HepG2 (cell line): ENCODE results near the gene NUDT3. TPM values are rescaled to one million over a fixed set of nuclear protein-coding genes. Genes with fewer than 3 reads are reported as not detected.

Experiments
- ATF7-NPFF ChIP-seq: sonication (generic); formaldehyde crosslinking; IDR thresholded peaks from 2 replicates; pipeline ENCODE4 v1.8.1; 2023; ENCODE audit warnings: mild to moderate bottlenecking, low read depth, missing genetic modification reagents, moderate library complexity
- BORCS8-MEF2B ChIP-seq: sonication (generic); formaldehyde crosslinking; IDR thresholded peaks from 2 replicates; pipeline ENCODE4 v1.8.0; 2022; ENCODE audit warnings: mild to moderate bottlenecking, missing genetic modification reagents
- EP300 ChIP-seq, 3 experiments: sonication (generic) in 1 of 3; formaldehyde crosslinking in 1 of 3; IDR thresholded peaks; 2 replicates each; pipeline versions ENCODE4 v1.5.1 to v1.6.1; 2011 to 2020; ENCODE audit warnings: low read depth in 2 of 3, low read length in 2 of 3, borderline replicate concordance in 1 of 3, improper control_type of control experiment in 1 of 3, mild to moderate bottlenecking in 1 of 3, missing genetic modification reagents in 1 of 3, moderate library complexity in 1 of 3
- ETV5 ChIP-seq: IDR thresholded peaks from 2 replicates; pipeline ENCODE4 v1.6.1; 2018; ENCODE audit warnings: missing biosample characterization, missing genetic modification reagents, inconsistent platforms, borderline replicate concordance
- HDAC6 ChIP-seq: fragments of 200-600 bp; sonication (generic); IDR thresholded peaks from 2 replicates; pipeline ENCODE4 v1.7.0; 2017; ENCODE audit warnings: mild to moderate bottlenecking, antibody characterized with exemption, low read length, low read depth
- JARID2 ChIP-seq: sonication (generic); formaldehyde crosslinking; IDR thresholded peaks from 2 replicates; pipeline ENCODE4 v1.8.1; 2023; ENCODE audit warnings: missing genetic modification reagents, inconsistent platforms; ENCODE audit not compliant: insufficient replicate concordance
- MATR3 ChIP-seq: sonication (generic); formaldehyde crosslinking; IDR thresholded peaks from 2 replicates; pipeline ENCODE4 v1.4.0; 2020; ENCODE audit warnings: missing genetic modification reagents
- MIER3 ChIP-seq: IDR thresholded peaks from 2 replicates; pipeline ENCODE4 v1.6.1; 2016; ENCODE audit warnings: missing compliant biosample characterization, borderline replicate concordance
- NCOA2 ChIP-seq: sonication (generic); formaldehyde crosslinking; IDR thresholded peaks from 2 replicates; pipeline ENCODE4 v1.8.0; 2022; ENCODE audit warnings: inconsistent platforms
- NFATC3 ChIP-seq: sonication (generic); formaldehyde crosslinking; IDR thresholded peaks from 2 replicates; pipeline ENCODE4 v1.5.1; 2020; ENCODE audit warnings: mild to moderate bottlenecking, missing genetic modification reagents
- RFX5 ChIP-seq: IDR thresholded peaks from 2 replicates; pipeline ENCODE4 v1.6.1; 2011; ENCODE audit warnings: low read depth, low read length, improper control_type of control experiment
- SAFB2 ChIP-seq: sonication (generic); formaldehyde crosslinking; IDR thresholded peaks from 2 replicates; pipeline ENCODE4 v1.5.1; 2020; ENCODE audit warnings: missing genetic modification reagents, low read depth, mild to moderate bottlenecking, borderline replicate concordance
- SIN3B ChIP-seq: fragments of 150-350 bp; IDR thresholded peaks from 2 replicates; pipeline ENCODE4 v1.6.1; 2014; ENCODE audit warnings: low read length
- SNRNP70 ChIP-seq: fragments of 200-400 bp; formaldehyde crosslinking; IDR thresholded peaks from 2 replicates; pipeline ENCODE4 v1.6.1; 2017; ENCODE audit warnings: mild to moderate bottlenecking, low read depth, low read length, moderate library complexity
- TCF7 ChIP-seq: sonication (generic); IDR thresholded peaks from 2 replicates; pipeline ENCODE4 v1.6.1; 2016; ENCODE audit warnings: antibody characterized with exemption, low read depth
- TEAD2 ChIP-seq: sonication (generic); formaldehyde crosslinking; IDR thresholded peaks from 2 replicates; pipeline ENCODE4 v1.9.0; 2021; ENCODE audit warnings: missing genetic modification reagents
- ZBTB1 ChIP-seq: sonication (generic); formaldehyde crosslinking; IDR thresholded peaks from 2 replicates; pipeline ENCODE4 v1.4.0; 2020; ENCODE audit warnings: missing genetic modification reagents, borderline replicate concordance
- ZBTB3 ChIP-seq: sonication (generic); formaldehyde crosslinking; IDR thresholded peaks from 2 replicates; pipeline ENCODE4 v1.4.0; 2020; ENCODE audit warnings: low read depth, mild to moderate bottlenecking, moderate library complexity, missing genetic modification reagents, borderline replicate concordance
- ZNF3 ChIP-seq: IDR thresholded peaks from 2 replicates; pipeline ENCODE4 v1.7.0; 2017; ENCODE audit warnings: inconsistent platforms
- ZNF331 ChIP-seq: sonication (generic); formaldehyde crosslinking; IDR thresholded peaks from 2 replicates; pipeline ENCODE4 v1.4.0; 2020; ENCODE audit warnings: missing genetic modification reagents
- ZNF451 ChIP-seq: sonication (generic); formaldehyde crosslinking; IDR thresholded peaks from 2 replicates; pipeline ENCODE4 v1.5.0; 2020; ENCODE audit warnings: mild to moderate bottlenecking, missing genetic modification reagents
- ZNF746 ChIP-seq: sonication (generic); formaldehyde crosslinking; IDR thresholded peaks from 2 replicates; pipeline ENCODE4 v1.8.0; 2022; ENCODE audit warnings: mild to moderate bottlenecking, missing genetic modification reagents
- ZNF790 ChIP-seq: sonication (generic); formaldehyde crosslinking; IDR thresholded peaks from 2 replicates; pipeline ENCODE4 v1.8.0; 2022; ENCODE audit warnings: missing genetic modification reagents, mild to moderate bottlenecking, borderline replicate concordance
- ZSCAN9 ChIP-seq: IDR thresholded peaks from 2 replicates; pipeline ENCODE4 v1.6.1; 2016; ENCODE audit warnings: borderline replicate concordance
- polyA plus RNA-seq, 8 experiments: library from polyadenylated mRNA; depleted of rRNA in 3 of 8; stranded (reverse) in 7 of 8; unstranded in 1 of 8; fragments of >200 nt; fragmentation: Illumina TruSeq in 4 of 8; extraction: Trizol in 4 of 8; gene quantifications; 2 replicates each; pipeline versions ENCODE4 v1.2.1 to v1.2.3, GENCODE V29; 2011 to 2016; ENCODE audit warnings: low read depth in 4 of 8, missing spikeins in 1 of 8, mixed read lengths in 1 of 8; ENCODE audit not compliant: insufficient read depth in 1 of 8
- total RNA-seq, 5 experiments: library from RNA; depleted of rRNA; stranded (reverse); fragments of >200 nt; fragmentation: Illumina TruSeq; extraction: Trizol; gene quantifications; 2 replicates each; pipeline ENCODE4 v1.2.3, GENCODE V29; 2016; ENCODE audit warnings: low read depth in 1 of 5
- TF ChIP-seq, protein P1 (sequence below): sonication (generic); formaldehyde crosslinking; IDR thresholded peaks from 2 replicates; pipeline ENCODE4 v1.9.0; 2021; ENCODE audit warnings: missing genetic modification reagents, mild to moderate bottlenecking, borderline replicate concordance
- TF ChIP-seq, protein P2 (sequence below): sonication (generic); formaldehyde crosslinking; IDR thresholded peaks from 2 replicates; pipeline ENCODE4 v1.4.0; 2020; ENCODE audit warnings: missing genetic modification reagents, borderline replicate concordance
- TF ChIP-seq, protein P3 (sequence below): sonication (generic); formaldehyde crosslinking; IDR thresholded peaks from 2 replicates; pipeline ENCODE4 v1.8.0; 2022; ENCODE audit warnings: low read depth, missing genetic modification reagents

Gene NUDT3
- total and polyA plus RNA-seq, 2 of the 13 experiments (the other 11 are each of a cell fraction or from before 2014, with no cell fraction given), result 20.2 to 20.6 TPM

DNA sequence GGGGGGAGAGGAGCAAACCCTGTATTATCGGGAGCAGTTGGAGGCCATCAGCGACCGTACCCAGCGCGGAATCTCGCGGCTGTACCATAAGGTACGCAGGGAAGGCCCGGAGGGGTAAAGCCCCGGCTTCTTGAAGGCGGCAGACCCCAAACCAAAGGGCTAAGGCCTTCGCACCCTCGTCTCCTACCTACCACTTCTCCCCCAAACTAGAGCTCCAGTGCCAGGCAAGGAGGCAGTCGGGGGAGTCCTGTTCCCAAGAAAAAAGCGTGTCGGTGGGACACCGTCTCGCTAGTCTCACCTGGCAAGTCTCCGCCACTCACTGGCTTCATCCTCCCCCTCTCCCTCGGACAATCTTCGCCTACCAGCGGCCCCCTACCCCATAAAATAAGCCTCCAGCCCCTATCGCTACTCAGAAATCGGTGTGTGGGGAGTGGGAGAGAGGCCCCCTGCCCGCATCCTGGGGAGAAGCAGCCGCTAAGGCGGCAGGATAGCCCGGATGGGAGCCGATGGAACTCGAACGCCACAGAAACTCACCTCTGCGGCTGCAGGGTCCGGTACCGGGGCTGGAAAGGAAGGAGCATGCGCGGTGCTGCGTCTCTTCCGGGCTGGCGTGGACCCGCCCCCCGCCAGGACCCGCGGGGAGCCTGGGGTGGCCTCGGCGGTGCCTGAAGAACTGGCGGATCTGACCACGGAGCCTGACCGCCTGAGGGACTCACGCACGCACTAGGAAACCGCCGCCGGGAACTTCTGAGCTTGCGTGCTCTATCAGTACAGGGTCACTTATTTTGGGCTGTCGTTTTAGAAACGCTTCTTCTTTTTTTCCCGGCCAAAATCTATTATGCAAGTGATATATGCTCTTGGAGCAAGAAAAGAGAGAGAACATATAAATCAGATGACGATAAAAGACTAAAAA, 33.3 kb upstream of the NUDT3 start, which contains the start of gene RPS10 (continued):
- TF ChIP-seq, protein P1, sequence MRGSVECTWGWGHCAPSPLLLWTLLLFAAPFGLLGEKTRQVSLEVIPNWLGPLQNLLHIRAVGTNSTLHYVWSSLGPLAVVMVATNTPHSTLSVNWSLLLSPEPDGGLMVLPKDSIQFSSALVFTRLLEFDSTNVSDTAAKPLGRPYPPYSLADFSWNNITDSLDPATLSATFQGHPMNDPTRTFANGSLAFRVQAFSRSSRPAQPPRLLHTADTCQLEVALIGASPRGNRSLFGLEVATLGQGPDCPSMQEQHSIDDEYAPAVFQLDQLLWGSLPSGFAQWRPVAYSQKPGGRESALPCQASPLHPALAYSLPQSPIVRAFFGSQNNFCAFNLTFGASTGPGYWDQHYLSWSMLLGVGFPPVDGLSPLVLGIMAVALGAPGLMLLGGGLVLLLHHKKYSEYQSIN, result no peak
- TF ChIP-seq ATF7-NPFF (CRISPR knock-in tag) (peak; percentile 71; the same call in 1 of the 2 replicates), ZNF451 (CRISPR knock-in tag) (peak; percentile 41; the same call in 1 of the 2 replicates), BORCS8-MEF2B (CRISPR knock-in tag) (peak; percentile 79), ZNF331 (CRISPR knock-in tag) (peak; percentile 53; the same call in 1 of the 2 replicates), ZNF746 (CRISPR knock-in tag) (peak; percentile 80; the same call in 1 of the 2 replicates), ZBTB1 (no peak), JARID2 (peak; percentile 34), ZSCAN9 (peak; percentile 80), NCOA2 (CRISPR knock-in tag) (no peak), TCF7 (no peak), ZNF3 (CRISPR knock-in tag) (no peak), MATR3 (CRISPR knock-in tag) (no peak), ZBTB3 (CRISPR knock-in tag) (no peak), SNRNP70 (no peak), EP300 (IDR thresholded peaks at IDR 0.05; ENCODE audit: low read depth in 2 of 2, low read length in 2 of 2) (0 out of 4 replicates have a peak, but pooled peaks of 1 of the 2 experiments have one; percentile 38), EP300 (CRISPR knock-in tag; IDR thresholded peaks at IDR 0.05; ENCODE audit: borderline replicate concordance) (no peak), ZNF790 (CRISPR knock-in tag) (no peak), HDAC6 (no peak), NFATC3 (0 out of 2 replicates have a peak, but pooled peaks have one; percentile 32), SIN3B (no peak), SAFB2 (CRISPR knock-in tag) (peak; percentile 88; the same call in 1 of the 2 replicates), MIER3 (CRISPR knock-in tag) (0 out of 2 replicates have a peak, but pooled peaks have one; percentile 54), RFX5 (no peak), ETV5 (CRISPR knock-in tag) (peak; percentile 75), TEAD2 (CRISPR knock-in tag) (no peak)
- TF ChIP-seq, protein P2, sequence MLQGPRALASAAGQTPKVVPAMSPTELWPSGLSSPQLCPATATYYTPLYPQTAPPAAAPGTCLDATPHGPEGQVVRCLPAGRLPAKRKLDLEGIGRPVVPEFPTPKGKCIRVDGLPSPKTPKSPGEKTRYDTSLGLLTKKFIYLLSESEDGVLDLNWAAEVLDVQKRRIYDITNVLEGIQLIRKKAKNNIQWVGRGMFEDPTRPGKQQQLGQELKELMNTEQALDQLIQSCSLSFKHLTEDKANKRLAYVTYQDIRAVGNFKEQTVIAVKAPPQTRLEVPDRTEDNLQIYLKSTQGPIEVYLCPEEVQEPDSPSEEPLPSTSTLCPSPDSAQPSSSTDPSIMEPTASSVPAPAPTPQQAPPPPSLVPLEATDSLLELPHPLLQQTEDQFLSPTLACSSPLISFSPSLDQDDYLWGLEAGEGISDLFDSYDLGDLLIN (CRISPR knock-in tag), result no peak
- TF ChIP-seq, protein P3, sequence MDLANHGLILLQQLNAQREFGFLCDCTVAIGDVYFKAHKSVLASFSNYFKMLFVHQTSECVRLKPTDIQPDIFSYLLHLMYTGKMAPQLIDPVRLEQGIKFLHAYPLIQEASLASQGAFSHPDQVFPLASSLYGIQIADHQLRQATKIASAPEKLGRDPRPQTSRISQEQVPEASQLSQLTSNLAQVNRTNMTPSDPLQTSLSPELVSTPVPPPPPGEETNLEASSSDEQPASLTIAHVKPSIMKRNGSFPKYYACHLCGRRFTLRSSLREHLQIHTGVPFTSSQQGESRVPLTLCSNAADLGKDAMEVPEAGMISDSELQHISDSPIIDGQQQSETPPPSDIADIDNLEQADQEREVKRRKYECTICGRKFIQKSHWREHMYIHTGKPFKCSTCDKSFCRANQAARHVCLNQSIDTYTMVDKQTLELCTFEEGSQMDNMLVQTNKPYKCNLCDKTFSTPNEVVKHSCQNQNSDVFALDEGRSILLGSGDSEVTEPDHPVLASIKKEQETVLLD (CRISPR knock-in tag), result no peak
